WTC11 (cell line): Measurements from ENCODE around the gene OIT3. TPM values are rescaled to one million over a fixed set of nuclear protein-coding genes. Genes with fewer than 3 reads are reported as not detected.

ENCODE experiments used
- ATAC-seq: fragments of 200-7000 bp; cut with Tn5 transposase; 2 replicates; pipeline ENCODE4 v1.10.0; 2021; ENCODE audit warnings: mild to moderate bottlenecking, moderate library complexity
- Bru-seq: library from RNA; stranded (reverse); fragments of 400-500 nt; gene quantifications from one replicate; lab custom pipeline; 2021; lab: Mats Ljungman, UMichigan
- CTCF ChIA-PET: fragments of 300-600 bp; sonication (Branson Sonifier 250); formaldehyde crosslinking; loops from one replicate; lab custom pipeline; 2021; ENCODE audit warnings: antibody characterized with exemption; lab: Charles Lee
- POLR2A ChIA-PET: fragments of 350-600 bp; sonication (Branson Sonifier 250); formaldehyde crosslinking; loops from one replicate; lab custom pipeline; 2021; ENCODE audit warnings: antibody characterized with exemption; lab: Charles Lee
- DNase-seq: peaks from one replicate; pipeline ENCODE4 v3.0.0; 2021; ENCODE audit warnings: low spot score
- H3K27ac Mint-ChIP-seq: 2 replicates; pipeline ENCODE4 v1.8.0; 2021; ENCODE audit warnings: mixed read lengths
- H3K27me3 Mint-ChIP-seq: 2 replicates; pipeline ENCODE4 v1.8.0; 2021; ENCODE audit warnings: low read depth, mild to moderate bottlenecking, moderate library complexity, mixed read lengths
- H3K36me3 Mint-ChIP-seq: 2 replicates; pipeline ENCODE4 v1.8.0; 2021; ENCODE audit warnings: mixed read lengths
- H3K4me1 Mint-ChIP-seq: 2 replicates; pipeline ENCODE4 v1.8.0; 2022; ENCODE audit warnings: mixed read lengths
- H3K4me3 Mint-ChIP-seq: 2 replicates; pipeline ENCODE4 v1.8.0; 2021; ENCODE audit warnings: mild to moderate bottlenecking, moderate library complexity, mixed read lengths
- H3K9me3 Mint-ChIP-seq: 2 replicates; pipeline ENCODE4 v1.8.0; 2021; ENCODE audit warnings: mixed read lengths
- ATF1 ChIP-seq: sonication (generic); formaldehyde crosslinking; IDR thresholded peaks from 2 replicates; pipeline ENCODE4 v1.8.1; 2023; ENCODE audit warnings: mild to moderate bottlenecking, moderate library complexity, missing genetic modification reagents
- FOXJ3 ChIP-seq: sonication (generic); formaldehyde crosslinking; IDR thresholded peaks from 2 replicates; pipeline ENCODE4 v1.9.0; 2021; ENCODE audit warnings: missing genetic modification reagents, mild to moderate bottlenecking, borderline replicate concordance
- GRHL2 ChIP-seq: fragments of 250-450 bp; sonication (Bioruptor Pico); IDR thresholded peaks from 2 replicates; pipeline ENCODE4 v1.8.0; 2022; ENCODE audit warnings: mild to moderate bottlenecking, moderate library complexity; ENCODE audit not compliant: insufficient replicate concordance, severe bottlenecking
- MXD4 ChIP-seq: fragments of 250-450 bp; sonication (Bioruptor Pico); IDR thresholded peaks from 2 replicates; pipeline ENCODE4 v1.8.0; 2021; ENCODE audit warnings: mild to moderate bottlenecking, moderate library complexity, borderline replicate concordance
- SMAD3 ChIP-seq: sonication (generic); formaldehyde crosslinking; IDR thresholded peaks from 2 replicates; pipeline ENCODE4 v1.8.0; 2022; ENCODE audit warnings: missing genetic modification reagents, mild to moderate bottlenecking, borderline replicate concordance
- TP53 ChIP-seq: sonication (generic); formaldehyde crosslinking; IDR thresholded peaks from 2 replicates; pipeline ENCODE4 v1.8.1; 2023; ENCODE audit warnings: mild to moderate bottlenecking, missing genetic modification reagents
- ZNF317 ChIP-seq: sonication (generic); formaldehyde crosslinking; IDR thresholded peaks from 2 replicates; pipeline ENCODE4 v1.8.1; 2023; ENCODE audit warnings: low read depth, mild to moderate bottlenecking, moderate library complexity, missing genetic modification reagents, borderline replicate concordance
- ZNF396 ChIP-seq: fragments of 250-450 bp; sonication (Bioruptor Pico); IDR thresholded peaks from 2 replicates; pipeline ENCODE4 v1.8.0; 2021; ENCODE audit warnings: mild to moderate bottlenecking, moderate library complexity, borderline replicate concordance
- ZNF416 ChIP-seq: fragments of 250-450 bp; sonication (Bioruptor Pico); IDR thresholded peaks from 2 replicates; pipeline ENCODE4 v1.9.0; 2021; ENCODE audit warnings: mild to moderate bottlenecking, inconsistent platforms
- long read RNA-seq, 3 experiments: library from RNA in 1 of 3; library from capped mRNA in 1 of 3; library from polyadenylated mRNA in 1 of 3; unstranded in 2 of 3; stranded (forward) in 1 of 3; transcript quantifications; one replicate each; pipeline ENCODE4 v2.0.0, GENCODE V29; 2021
- total RNA-seq: library from RNA; stranded (reverse); gene quantifications from 3 replicates; pipeline ENCODE4 v1.2.3, GENCODE V29; 2021
- TF ChIP-seq, protein P1 (sequence below): sonication (generic); formaldehyde crosslinking; IDR thresholded peaks from 2 replicates; pipeline ENCODE4 v1.8.1; 2022; ENCODE audit warnings: mild to moderate bottlenecking, missing genetic modification reagents, moderate library complexity, borderline replicate concordance
- TF ChIP-seq, protein P2 (sequence below): sonication (generic); formaldehyde crosslinking; IDR thresholded peaks from 2 replicates; pipeline ENCODE4 v1.8.0; 2022; ENCODE audit warnings: mild to moderate bottlenecking, missing genetic modification reagents
- TF ChIP-seq, protein P3 (sequence below): sonication (generic); formaldehyde crosslinking; IDR thresholded peaks from 2 replicates; pipeline ENCODE4 v1.8.1; 2023; ENCODE audit warnings: mild to moderate bottlenecking, missing genetic modification reagents, borderline replicate concordance
- TF ChIP-seq, protein P4 (sequence below): sonication (generic); formaldehyde crosslinking; IDR thresholded peaks from 2 replicates; pipeline ENCODE4 v1.8.1; 2023; ENCODE audit warnings: mild to moderate bottlenecking, missing genetic modification reagents, moderate library complexity
- TF ChIP-seq, protein P5 (sequence below): fragments of 250-450 bp; sonication (Bioruptor Pico); IDR thresholded peaks from 2 replicates; pipeline ENCODE4 v2.1.2; 2022; ENCODE audit warnings: mild to moderate bottlenecking, moderate library complexity
- TF ChIP-seq, protein P6 (sequence below): fragments of 250-450 bp; sonication (Bioruptor Pico); IDR thresholded peaks from 2 replicates; pipeline ENCODE4 v1.9.0; 2021; ENCODE audit warnings: moderate library complexity, mild to moderate bottlenecking, inconsistent platforms, borderline replicate concordance

The OIT3 gene
- total RNA-seq: not detected in 3 replicates
- Bru-seq, nascent RNA: percentile 11 among the genes with signal in this experiment
- long read RNA-seq, experiment 1: 0 reads
- long read RNA-seq, experiment 2: 0 reads
- long read RNA-seq, experiment 3: 0 reads

DNA sequence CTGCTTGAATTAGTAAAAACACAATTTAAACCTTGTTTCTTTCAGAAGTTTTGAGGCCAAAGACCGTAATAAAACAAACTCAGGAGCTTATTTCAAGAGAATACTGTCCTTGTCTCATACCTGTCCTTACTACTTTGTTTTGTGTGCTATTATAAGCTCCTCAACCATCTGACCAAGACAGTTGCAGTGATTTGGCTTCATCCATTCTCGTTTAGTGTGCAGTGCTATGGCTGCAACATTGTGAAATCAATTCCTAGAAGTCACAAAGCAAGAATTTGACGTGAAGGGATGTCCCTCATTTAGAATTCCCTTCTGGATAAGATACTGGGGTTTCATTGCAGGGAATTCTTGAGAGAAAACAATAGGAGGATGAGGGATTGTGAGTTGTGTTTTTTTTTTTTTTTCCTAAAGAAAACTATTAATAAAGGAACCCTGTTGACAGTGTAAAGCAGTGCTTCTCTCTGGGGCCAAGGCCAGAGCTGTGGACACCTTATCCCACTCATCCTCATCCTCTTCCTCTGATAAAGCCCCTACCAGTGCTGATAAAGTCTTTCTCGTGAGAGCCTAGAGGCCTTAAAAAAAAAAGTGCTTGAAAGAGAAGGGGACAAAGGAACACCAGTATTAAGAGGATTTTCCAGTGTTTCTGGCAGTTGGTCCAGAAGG is at the start of gene OIT3:
OIT3 (plus strand) TSS at position 604 of the 663 bp plus-strand sequence. CDS start 60 bp downstream, outside the sequence.
- Mint-ChIP-seq H3K9me3 (peaks cover 14% of the 10 kb centered on the region; the same call in 1 of the 2 replicates), H3K27me3 (no peaks in the 10 kb centered on the region), H3K4me3 (no peak within 1 kb of the TSS), H3K36me3 (peaks cover 15% of the 10 kb centered on the region), H3K4me1 (peaks cover 4% of the 10 kb centered on the region), H3K27ac (no peak within 1 kb of the TSS)
- CTCF ChIA-PET: interaction anchor here (1.0 kb wide), 1 partner anchor 529 kb away, joined by 3 read pairs; no protein-coding TSS in a partner anchor
- ATAC-seq (no peak), DNase-seq (no peak)
- POLR2A ChIA-PET: no interaction called here
- TF ChIP-seq ATF1 (CRISPR knock-in tag) (no peak), ZNF396 (CRISPR knock-in tag) (no peak), SMAD3 (no peak), ZNF317 (no peak), FOXJ3 (CRISPR knock-in tag) (no peak), TP53 (CRISPR knock-in tag) (no peak), ZNF416 (CRISPR knock-in tag) (no peak), GRHL2 (CRISPR knock-in tag) (no peak), MXD4 (no peak)
- TF ChIP-seq, protein P1, sequence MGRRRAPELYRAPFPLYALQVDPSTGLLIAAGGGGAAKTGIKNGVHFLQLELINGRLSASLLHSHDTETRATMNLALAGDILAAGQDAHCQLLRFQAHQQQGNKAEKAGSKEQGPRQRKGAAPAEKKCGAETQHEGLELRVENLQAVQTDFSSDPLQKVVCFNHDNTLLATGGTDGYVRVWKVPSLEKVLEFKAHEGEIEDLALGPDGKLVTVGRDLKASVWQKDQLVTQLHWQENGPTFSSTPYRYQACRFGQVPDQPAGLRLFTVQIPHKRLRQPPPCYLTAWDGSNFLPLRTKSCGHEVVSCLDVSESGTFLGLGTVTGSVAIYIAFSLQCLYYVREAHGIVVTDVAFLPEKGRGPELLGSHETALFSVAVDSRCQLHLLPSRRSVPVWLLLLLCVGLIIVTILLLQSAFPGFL (CRISPR knock-in tag): no peak
- TF ChIP-seq, protein P2, sequence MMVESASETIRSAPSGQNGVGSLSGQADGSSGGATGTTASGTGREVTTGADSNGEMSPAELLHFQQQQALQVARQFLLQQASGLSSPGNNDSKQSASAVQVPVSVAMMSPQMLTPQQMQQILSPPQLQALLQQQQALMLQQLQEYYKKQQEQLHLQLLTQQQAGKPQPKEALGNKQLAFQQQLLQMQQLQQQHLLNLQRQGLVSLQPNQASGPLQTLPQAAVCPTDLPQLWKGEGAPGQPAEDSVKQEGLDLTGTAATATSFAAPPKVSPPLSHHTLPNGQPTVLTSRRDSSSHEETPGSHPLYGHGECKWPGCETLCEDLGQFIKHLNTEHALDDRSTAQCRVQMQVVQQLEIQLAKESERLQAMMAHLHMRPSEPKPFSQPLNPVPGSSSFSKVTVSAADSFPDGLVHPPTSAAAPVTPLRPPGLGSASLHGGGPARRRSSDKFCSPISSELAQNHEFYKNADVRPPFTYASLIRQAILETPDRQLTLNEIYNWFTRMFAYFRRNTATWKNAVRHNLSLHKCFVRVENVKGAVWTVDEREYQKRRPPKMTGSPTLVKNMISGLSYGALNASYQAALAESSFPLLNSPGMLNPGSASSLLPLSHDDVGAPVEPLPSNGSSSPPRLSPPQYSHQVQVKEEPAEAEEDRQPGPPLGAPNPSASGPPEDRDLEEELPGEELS: no peak
- TF ChIP-seq, protein P3, sequence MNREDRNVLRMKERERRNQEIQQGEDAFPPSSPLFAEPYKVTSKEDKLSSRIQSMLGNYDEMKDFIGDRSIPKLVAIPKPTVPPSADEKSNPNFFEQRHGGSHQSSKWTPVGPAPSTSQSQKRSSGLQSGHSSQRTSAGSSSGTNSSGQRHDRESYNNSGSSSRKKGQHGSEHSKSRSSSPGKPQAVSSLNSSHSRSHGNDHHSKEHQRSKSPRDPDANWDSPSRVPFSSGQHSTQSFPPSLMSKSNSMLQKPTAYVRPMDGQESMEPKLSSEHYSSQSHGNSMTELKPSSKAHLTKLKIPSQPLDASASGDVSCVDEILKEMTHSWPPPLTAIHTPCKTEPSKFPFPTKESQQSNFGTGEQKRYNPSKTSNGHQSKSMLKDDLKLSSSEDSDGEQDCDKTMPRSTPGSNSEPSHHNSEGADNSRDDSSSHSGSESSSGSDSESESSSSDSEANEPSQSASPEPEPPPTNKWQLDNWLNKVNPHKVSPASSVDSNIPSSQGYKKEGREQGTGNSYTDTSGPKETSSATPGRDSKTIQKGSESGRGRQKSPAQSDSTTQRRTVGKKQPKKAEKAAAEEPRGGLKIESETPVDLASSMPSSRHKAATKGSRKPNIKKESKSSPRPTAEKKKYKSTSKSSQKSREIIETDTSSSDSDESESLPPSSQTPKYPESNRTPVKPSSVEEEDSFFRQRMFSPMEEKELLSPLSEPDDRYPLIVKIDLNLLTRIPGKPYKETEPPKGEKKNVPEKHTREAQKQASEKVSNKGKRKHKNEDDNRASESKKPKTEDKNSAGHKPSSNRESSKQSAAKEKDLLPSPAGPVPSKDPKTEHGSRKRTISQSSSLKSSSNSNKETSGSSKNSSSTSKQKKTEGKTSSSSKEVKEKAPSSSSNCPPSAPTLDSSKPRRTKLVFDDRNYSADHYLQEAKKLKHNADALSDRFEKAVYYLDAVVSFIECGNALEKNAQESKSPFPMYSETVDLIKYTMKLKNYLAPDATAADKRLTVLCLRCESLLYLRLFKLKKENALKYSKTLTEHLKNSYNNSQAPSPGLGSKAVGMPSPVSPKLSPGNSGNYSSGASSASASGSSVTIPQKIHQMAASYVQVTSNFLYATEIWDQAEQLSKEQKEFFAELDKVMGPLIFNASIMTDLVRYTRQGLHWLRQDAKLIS (CRISPR knock-in tag): no peak
- TF ChIP-seq, protein P4, sequence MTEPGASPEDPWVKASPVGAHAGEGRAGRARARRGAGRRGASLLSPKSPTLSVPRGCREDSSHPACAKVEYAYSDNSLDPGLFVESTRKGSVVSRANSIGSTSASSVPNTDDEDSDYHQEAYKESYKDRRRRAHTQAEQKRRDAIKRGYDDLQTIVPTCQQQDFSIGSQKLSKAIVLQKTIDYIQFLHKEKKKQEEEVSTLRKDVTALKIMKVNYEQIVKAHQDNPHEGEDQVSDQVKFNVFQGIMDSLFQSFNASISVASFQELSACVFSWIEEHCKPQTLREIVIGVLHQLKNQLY (CRISPR knock-in tag): no peak
- TF ChIP-seq, protein P5, sequence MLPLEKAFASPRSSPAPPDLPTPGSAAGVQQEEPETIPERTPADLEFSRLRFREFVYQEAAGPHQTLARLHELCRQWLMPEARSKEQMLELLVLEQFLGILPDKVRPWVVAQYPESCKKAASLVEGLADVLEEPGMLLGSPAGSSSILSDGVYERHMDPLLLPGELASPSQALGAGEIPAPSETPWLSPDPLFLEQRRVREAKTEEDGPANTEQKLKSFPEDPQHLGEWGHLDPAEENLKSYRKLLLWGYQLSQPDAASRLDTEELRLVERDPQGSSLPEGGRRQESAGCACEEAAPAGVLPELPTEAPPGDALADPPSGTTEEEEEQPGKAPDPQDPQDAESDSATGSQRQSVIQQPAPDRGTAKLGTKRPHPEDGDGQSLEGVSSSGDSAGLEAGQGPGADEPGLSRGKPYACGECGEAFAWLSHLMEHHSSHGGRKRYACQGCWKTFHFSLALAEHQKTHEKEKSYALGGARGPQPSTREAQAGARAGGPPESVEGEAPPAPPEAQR (CRISPR knock-in tag): no peak
- TF ChIP-seq, protein P6, sequence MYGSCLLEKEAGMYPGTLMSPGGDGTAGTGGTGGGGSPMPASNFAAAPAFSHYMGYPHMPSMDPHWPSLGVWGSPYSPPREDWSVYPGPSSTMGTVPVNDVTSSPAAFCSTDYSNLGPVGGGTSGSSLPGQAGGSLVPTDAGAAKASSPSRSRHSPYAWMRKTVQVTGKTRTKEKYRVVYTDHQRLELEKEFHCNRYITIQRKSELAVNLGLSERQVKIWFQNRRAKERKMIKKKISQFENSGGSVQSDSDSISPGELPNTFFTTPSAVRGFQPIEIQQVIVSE: no peak
